GM18526 (cell line): ENCODE measurements around the gene PDIA6.

Experiments used
- POLR2A ChIP-seq: IDR thresholded peaks from 3 replicates; pipeline ENCODE4 v1.6.1; 2011; ENCODE audit not compliant: insufficient read length; ENCODE audit errors: extremely low read depth

PDIA6 gene

GRCh38 chr2:10820978-10821695 lies 8.6 kb upstream of the PDIA6 start:
- TF ChIP-seq POLR2A = no peak

DNA sequence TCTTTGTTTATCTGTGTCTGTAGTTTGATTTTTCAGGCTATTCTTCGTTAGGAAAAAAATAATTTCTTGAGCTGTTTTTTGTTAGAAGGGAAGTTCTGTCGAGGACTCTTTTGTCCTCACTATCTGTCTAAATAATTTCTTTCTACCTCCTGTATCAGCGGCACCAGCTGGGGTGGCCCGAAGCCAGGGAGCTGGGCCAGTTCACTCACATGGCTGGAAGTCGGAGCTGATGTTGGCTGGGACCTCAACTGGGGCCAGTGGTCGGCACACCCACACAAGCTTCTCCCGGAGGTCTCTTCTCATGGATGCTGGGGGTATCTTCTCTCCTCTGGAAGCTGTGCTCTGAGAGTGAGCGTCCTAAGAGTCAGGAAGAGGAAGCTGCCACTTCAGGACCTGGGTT lies 8.0 kb upstream of the PDIA6 start:
- no peak for TF ChIP-seq POLR2A

DNA sequence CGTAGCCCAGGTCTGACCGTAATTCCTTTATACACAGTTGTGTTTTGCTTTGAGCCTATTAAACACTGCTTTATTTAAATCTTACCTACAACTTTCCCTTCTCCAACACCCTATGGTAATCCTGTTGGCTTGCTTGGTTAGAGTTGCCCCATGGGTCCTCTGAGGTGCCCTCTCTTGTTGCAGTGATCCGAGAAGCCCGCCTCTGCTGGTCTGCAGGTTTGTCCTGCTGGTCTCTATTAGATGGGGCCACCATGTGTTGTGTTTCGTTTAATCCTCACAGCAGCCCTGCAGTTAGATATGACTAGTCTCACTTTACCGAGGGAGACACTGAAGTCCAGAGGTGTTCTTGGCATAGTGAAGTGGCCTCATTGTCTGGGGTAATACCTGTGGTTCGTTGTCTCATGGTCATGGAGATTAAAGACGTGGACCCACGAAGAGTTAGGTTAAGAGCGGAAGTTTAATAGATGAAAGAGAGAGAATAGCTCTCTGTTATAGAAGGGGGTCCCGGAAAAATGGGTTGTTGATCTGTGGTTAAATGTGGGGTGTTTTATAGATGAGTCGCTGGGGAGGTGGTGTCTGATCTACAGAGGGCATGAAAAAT lies 7.2 kb upstream of the PDIA6 start:
- no peak for TF ChIP-seq POLR2A

- no peak for TF ChIP-seq POLR2A
Observed at GRCh38 chr2:10818984-10819383, 6.4 kb upstream of the PDIA6 start.

DNA sequence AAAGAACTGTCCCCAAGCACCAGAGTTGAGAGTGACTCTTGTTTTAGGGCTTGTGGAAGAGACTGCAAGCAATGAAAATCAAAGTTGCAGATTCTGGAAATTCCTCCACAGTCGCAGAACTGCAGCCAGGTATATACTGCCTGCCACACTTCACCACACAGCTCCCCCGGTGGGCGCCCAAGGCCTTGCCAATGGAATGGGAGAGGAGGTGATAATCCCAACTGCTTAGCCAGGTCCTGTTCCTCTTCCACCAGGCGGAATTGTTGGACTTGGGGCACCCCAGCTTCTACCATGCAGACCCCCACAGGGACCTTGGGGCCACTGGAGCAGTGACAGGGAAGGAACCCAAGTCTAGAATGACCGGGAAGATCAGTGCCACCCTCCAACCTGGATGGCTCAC lies 4.8 kb upstream of the PDIA6 start:
- TF ChIP-seq POLR2A = no peak

DNA sequence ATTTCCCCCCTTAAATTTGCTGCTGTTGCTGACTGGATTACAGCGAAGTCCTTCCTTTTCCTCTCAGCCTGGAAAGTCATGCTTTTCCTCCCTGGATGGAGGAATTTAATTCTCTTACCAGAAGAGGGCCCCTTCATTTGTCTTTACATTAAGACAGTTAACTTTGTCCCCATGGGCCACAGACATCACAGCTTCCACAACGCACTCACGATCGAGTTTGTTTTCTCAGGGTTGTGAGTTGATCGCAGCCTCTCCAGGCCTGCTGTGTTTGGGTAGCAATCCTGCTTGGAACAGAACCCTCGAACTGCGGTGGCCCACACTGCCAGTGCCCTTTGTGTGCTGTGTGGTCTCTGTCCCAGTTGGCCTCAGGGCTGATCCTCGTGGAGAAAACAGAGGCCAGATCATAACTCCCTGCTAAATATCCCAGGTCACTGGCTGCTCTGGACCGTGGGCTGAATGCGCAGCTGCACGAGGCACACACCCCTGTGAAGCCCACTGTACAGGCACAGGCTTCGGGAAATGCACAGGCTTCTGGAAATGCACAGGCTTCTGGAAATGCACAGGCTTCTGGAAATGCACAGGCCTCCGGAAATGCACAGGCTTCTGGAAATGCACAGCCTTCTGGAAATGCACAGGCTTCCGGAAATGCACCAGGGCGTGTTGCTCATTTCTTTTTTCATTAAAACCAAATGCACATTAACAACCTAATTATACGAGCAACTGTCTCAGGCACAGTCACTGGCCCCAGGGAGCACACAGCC lies 2.2 kb upstream of the PDIA6 start:
- TF ChIP-seq POLR2A = no peak

- no peak for TF ChIP-seq POLR2A
Observed at GRCh38 chr2:10814142-10814541, 1.6 kb upstream of the PDIA6 start.

GRCh38 chr2:10811517-10811916 lies 1.1 kb downstream of the PDIA6 start:
- no peak for TF ChIP-seq POLR2A

GRCh38 chr2:10810202-10811161 lies 2.1 kb downstream of the PDIA6 start:
- TF ChIP-seq POLR2A = no peak

DNA sequence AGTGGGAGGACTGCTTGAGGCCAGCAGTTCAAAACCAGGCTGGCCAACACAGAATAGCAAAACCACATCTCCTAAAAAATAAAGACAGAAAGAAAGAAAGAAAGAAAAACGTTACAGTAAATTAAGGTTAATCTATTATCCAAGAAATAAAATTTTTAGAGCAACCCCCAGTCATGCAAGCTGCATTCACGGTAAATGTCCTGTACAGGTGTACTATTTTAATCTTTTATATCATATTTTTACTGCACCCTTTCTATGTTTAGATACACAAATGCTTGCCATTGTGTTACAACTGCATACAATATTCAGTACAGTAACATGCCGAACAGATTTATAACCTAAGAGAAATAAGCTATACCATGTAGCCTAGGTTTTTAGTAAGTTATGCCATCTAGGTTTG lies 6.0 kb downstream of the PDIA6 start:
- no peak for TF ChIP-seq POLR2A

DNA sequence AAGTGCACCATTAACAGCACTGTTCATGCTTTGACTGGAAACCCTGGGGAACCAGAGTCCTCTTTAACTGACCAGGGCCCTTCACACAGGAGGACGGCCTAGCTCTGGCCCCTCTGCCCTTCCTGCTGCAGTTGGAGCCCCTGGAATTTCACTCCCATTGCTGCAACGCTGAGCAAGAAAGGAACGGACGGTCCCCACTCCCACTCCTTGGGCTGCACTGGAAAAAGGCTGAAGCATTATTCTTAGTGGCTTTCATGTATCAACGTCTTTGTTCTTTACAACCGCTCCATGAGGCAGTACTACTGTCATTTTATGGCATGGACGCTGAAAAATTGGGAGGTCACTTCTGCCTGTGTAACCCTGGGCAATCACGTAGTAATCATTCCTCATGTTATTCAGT lies 9.9 kb downstream of the PDIA6 start:
- TF ChIP-seq POLR2A = no peak

DNA sequence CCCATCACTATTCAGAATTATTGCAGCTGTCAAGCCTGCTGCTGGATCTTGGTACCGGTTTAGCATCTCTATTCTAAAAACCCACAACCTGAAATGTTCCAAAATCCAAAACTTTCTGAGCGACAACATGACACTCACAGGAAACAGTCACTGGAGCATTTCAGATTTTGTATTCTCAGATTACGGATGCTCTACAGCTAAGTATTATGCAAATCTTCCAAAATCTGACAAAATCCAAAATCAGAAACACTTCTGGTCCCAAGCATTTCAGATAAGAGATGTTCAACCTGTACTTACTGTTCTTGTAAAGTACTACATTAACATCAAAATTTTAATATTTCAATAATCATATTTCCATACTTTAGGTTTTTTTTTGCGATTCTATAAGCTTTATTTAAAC lies 12.4 kb downstream of the PDIA6 start:
- no peak for TF ChIP-seq POLR2A

DNA sequence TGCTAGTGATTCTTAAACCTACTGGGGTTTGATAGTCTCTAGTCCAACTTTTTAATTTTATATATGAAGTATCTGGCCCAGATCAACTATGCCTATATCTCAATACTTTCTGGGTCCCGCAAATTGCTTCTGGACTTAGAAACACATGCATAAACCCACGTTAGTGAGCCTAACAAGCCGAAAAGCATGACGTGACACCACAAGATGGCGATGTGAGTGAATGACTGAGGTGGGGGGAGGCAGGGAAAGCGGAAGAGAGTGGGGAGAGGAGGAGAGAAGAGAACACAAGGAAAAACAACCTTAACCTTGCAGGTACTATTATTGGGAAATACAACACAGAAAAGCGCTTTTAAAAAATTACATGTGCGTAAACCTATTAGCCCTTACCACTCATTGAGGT lies 13.8 kb downstream of the PDIA6 start:
- no peak for TF ChIP-seq POLR2A

GRCh38 chr2:10796703-10797102 lies 15.9 kb downstream of the PDIA6 start:
- TF ChIP-seq POLR2A = no peak

GRCh38 chr2:10795508-10796046 lies 17.0 kb downstream of the PDIA6 start:
- no peak for TF ChIP-seq POLR2A
